ENCODE measurements around the gene VAMP5.
"Not testable (repeated sequence)": the region's sequence is repeated elsewhere in the genome, so short reads cannot be mapped to it uniquely, and the experiment has no call there.

Gene VAMP5

GRCh38 chr2:85584354-85584856 is at the start of gene VAMP5:
Gene VAMP5, plus strand, starts transcription at chr2:85584431. Its CDS starts 60 bp downstream, at chr2:85584491.
- no peak for DNase-seq (ENCODE audit: low read depth in 2 of 2)

GRCh38 chr2:85534881-85535280 is 49.4 kb upstream of the VAMP5 start:
- no peak for DNase-seq (ENCODE audit: low read depth in 2 of 2)

GRCh38 chr2:85536479-85536878 is 47.8 kb upstream of the VAMP5 start:
- DNase-seq (ENCODE audit: low read depth in 2 of 2) = peak; percentile 53 to 57

GRCh38 chr2:85537600-85538506 is 46.4 kb upstream of the VAMP5 start:
- DNase-seq (ENCODE audit: low read depth in 2 of 2) = no peak

- DNase-seq (ENCODE audit: low read depth in 2 of 2) = peak; percentile 84 to 86
These were observed 45.5 kb upstream of the VAMP5 start, which contains the start of gene MAT2A for GRCh38 chr2:85538507-85539360. Gene MAT2A, plus strand, starts transcription at chr2:85539168. Its CDS starts 120 bp downstream, at chr2:85539288.

GRCh38 chr2:85539361-85540132 is 44.7 kb upstream of the VAMP5 start:
- DNase-seq (ENCODE audit: low read depth in 2 of 2) = peak; percentile 28 to 39

- DNase-seq (ENCODE audit: low read depth in 2 of 2) = no peak
These were observed 44.0 kb upstream of the VAMP5 start for GRCh38 chr2:85540133-85540648.

- no peak for DNase-seq (ENCODE audit: low read depth in 2 of 2)
These were observed 43.0 kb upstream of the VAMP5 start for GRCh38 chr2:85541262-85541661.

- no peak for DNase-seq (ENCODE audit: low read depth in 2 of 2)
These were observed 42.3 kb upstream of the VAMP5 start for GRCh38 chr2:85541753-85542457.

- no peak for DNase-seq (ENCODE audit: low read depth in 2 of 2)
These were observed 41.5 kb upstream of the VAMP5 start for GRCh38 chr2:85542777-85543176.

GRCh38 chr2:85544254-85544691 is 40.0 kb upstream of the VAMP5 start:
- not testable (repeated sequence) for DNase-seq (ENCODE audit: low read depth in 2 of 2)

- DNase-seq (ENCODE audit: low read depth in 2 of 2) = not testable (repeated sequence)
These were observed 39.1 kb upstream of the VAMP5 start for GRCh38 chr2:85544915-85545779.

GRCh38 chr2:85545780-85546240 is 38.4 kb upstream of the VAMP5 start:
- DNase-seq (ENCODE audit: low read depth in 2 of 2) = no peak

- DNase-seq (ENCODE audit: low read depth in 2 of 2) = no peak
These were observed 37.0 kb upstream of the VAMP5 start for GRCh38 chr2:85547089-85547858.

- no peak for DNase-seq (ENCODE audit: low read depth in 2 of 2)
These were observed 36.2 kb upstream of the VAMP5 start for GRCh38 chr2:85547859-85548607.

- no peak for DNase-seq (ENCODE audit: low read depth in 2 of 2)
These were observed 35.7 kb upstream of the VAMP5 start for GRCh38 chr2:85548608-85548900.

- DNase-seq (ENCODE audit: low read depth in 2 of 2) = no peak
These were observed 35.1 kb upstream of the VAMP5 start for GRCh38 chr2:85549095-85549494.

- DNase-seq (ENCODE audit: low read depth in 2 of 2) = peak; percentile 89 to 90
These were observed 34.4 kb upstream of the VAMP5 start for GRCh38 chr2:85549826-85550225.
